DOHH2 (cell line): Measurements from ENCODE around the gene ELAVL4.

Experiments
- H3F3A ChIP-seq: fragments of 200-600 bp; sonication (generic), shearing (Covaris generic); 2 replicates; pipeline ENCODE4 v1.6.0; 2016; ENCODE audit warnings: antibody characterized with exemption, mild to moderate bottlenecking; ENCODE audit not compliant: control insufficient read depth, insufficient read depth
- H3K27ac ChIP-seq: fragments of 200-600 bp; sonication (generic); 2 replicates; pipeline ENCODE4 v1.5.1; 2014; ENCODE audit warnings: low read depth, mild to moderate bottlenecking, low read length, moderate library complexity
- H3K27me3 ChIP-seq: fragments of 200-600 bp; sonication (generic); 2 replicates; pipeline ENCODE4 v1.6.1; 2014; ENCODE audit warnings: mild to moderate bottlenecking, low read length, mixed read lengths; ENCODE audit not compliant: control insufficient read depth
- H3K36me3 ChIP-seq: fragments of 200-600 bp; sonication (generic); 2 replicates; pipeline ENCODE4 v1.6.1; 2014; ENCODE audit warnings: mild to moderate bottlenecking, low read length, moderate library complexity, mixed read lengths; ENCODE audit not compliant: control insufficient read depth
- H3K4me1 ChIP-seq: fragments of 200-600 bp; sonication (generic); 2 replicates; pipeline ENCODE4 v1.6.1; 2014; ENCODE audit warnings: mild to moderate bottlenecking, low read length, mixed read lengths; ENCODE audit not compliant: control insufficient read depth
- H3K4me2 ChIP-seq: fragments of 200-600 bp; sonication (generic); 2 replicates; pipeline ENCODE4 v1.6.0; 2014; ENCODE audit warnings: mild to moderate bottlenecking, low read length, moderate library complexity
- H3K4me3 ChIP-seq: fragments of 200-600 bp; sonication (generic); 2 replicates; pipeline ENCODE4 v1.5.1; 2014; ENCODE audit warnings: mild to moderate bottlenecking, low read length, mixed read lengths
- H3K79me2 ChIP-seq: fragments of 200-600 bp; sonication (generic); 2 replicates; pipeline ENCODE4 v1.6.1; 2014; ENCODE audit warnings: mild to moderate bottlenecking, low read length, mixed read lengths; ENCODE audit not compliant: control insufficient read depth
- H3K9me2 ChIP-seq: fragments of 200-600 bp; sonication (generic); replicated peaks from 2 replicates; pipeline ENCODE4 v1.6.1; 2014; ENCODE audit warnings: mild to moderate bottlenecking, low read length, mixed read lengths; ENCODE audit not compliant: control insufficient read depth
- H3K9me3 ChIP-seq: fragments of 200-600 bp; sonication (generic); 2 replicates; pipeline ENCODE4 v1.6.1; 2014; ENCODE audit warnings: antibody characterized with exemption, low read length, mixed read lengths; ENCODE audit not compliant: control insufficient read depth, insufficient read depth
- H4K20me1 ChIP-seq: fragments of 200-600 bp; sonication (generic); 2 replicates; pipeline ENCODE4 v1.6.0; 2014; ENCODE audit warnings: low read depth, mild to moderate bottlenecking, antibody characterized with exemption, low read length, moderate library complexity; ENCODE audit not compliant: control insufficient read depth, insufficient read depth
- CTCF ChIP-seq: fragments of 200-600 bp; sonication (generic); IDR thresholded peaks from one replicate; pipeline ENCODE4 v1.5.1; 2014; ENCODE audit warnings: antibody characterized with exemption, mild to moderate bottlenecking, low read depth, low read length; ENCODE audit not compliant: poor library complexity, severe bottlenecking
- EZH2phosphoT487 ChIP-seq: fragments of 200-600 bp; sonication (generic); IDR thresholded peaks from 2 replicates; pipeline ENCODE4 v1.6.1; 2017; ENCODE audit warnings: borderline replicate concordance, mild to moderate bottlenecking, antibody characterized with exemption, low read length, moderate library complexity, mixed read lengths

ELAVL4 gene

DNA sequence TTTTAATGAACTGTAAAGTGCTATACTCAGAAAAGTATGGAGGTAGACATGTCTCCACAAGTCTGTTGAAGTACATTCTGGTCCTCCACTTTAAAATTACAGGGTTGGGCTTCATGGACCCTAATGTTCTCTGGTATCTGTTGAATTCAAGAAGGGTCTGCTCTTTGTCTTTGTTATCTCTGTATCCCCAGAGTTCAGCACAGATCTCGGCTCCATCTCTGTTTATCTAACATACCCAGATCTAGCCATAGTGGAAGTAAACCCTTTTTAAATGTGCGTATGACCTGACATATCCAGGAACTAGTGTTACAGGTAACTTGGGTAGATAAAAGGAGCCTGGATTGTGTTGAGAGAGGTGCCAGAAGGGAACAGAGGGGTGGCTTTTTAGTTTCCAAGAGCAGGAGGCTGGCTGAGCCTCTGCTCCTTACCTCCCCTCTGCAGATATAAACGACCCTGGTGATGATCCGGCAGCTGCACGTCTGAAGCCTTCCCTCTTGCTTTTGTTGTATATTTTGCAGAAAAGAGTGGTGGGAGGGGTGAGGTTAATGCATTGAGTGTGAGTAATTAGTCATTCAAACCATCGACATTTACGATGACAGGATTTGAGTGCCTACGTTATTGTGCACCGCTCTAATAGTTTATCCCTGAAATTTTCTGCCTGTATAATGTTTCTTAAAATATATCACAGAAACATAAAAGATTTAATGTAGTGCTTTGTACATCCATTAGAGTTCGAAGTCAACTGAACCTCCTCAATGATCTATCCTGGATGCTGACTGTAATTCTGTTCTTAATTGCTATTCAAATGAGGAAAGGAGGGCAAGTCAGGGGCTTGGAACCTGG lies 30.8 kb downstream of the ELAVL4 start:
- Histone ChIP-seq H3K27ac (no peak overlapping the region), H3K4me2 (no peak overlapping the region), H3K4me1 (no peaks in the 10 kb centered on the region), H3K36me3 (no peaks in the 10 kb centered on the region), H3K79me2 (no peaks in the 10 kb centered on the region), H3K9me3 (no peaks in the 10 kb centered on the region), H3F3A (no peaks in the 10 kb centered on the region), H4K20me1 (no peaks in the 10 kb centered on the region), H3K9me2 (no peaks in the 10 kb centered on the region), H3K4me3 (no peak overlapping the region), H3K27me3 (peaks cover 7% of the 10 kb centered on the region; the same call in 1 of the 2 replicates)
- no peak for TF ChIP-seq EZH2phosphoT487
- no peak for TF ChIP-seq CTCF

DNA sequence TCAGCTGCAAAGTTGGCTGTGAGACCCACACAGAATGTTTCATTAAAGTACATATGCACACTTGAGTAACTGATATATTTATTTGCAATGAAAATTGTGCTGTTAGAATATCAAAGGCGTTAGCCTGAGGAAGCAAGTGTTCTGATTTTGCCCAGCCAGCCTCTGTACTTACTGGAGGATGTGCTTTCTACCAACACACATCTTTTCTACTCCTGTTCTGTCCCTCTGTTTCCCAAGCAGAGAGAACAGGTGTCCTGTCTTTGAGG lies 31.4 kb downstream of the ELAVL4 start:
- no peak overlapping the region for H3K27ac ChIP-seq
- no peak overlapping the region for H3K4me3 ChIP-seq
- H3K4me2 ChIP-seq: no peak overlapping the region
- no peaks in the 10 kb centered on the region for H3K9me2 ChIP-seq
- H4K20me1 ChIP-seq: no peaks in the 10 kb centered on the region
- no peaks in the 10 kb centered on the region for H3K9me3 ChIP-seq
- no peaks in the 10 kb centered on the region for H3F3A ChIP-seq
- H3K79me2 ChIP-seq: no peaks in the 10 kb centered on the region
- no peak for TF ChIP-seq EZH2phosphoT487
- no peak for TF ChIP-seq CTCF
- H3K4me1 ChIP-seq: no peaks in the 10 kb centered on the region
- H3K27me3 ChIP-seq: peaks cover 7% of the 10 kb centered on the region
- H3K36me3 ChIP-seq: no peaks in the 10 kb centered on the region

- Histone ChIP-seq H3K9me3 (no peaks in the 10 kb centered on the region), H3K4me1 (no peaks in the 10 kb centered on the region), H3K4me2 (no peak overlapping the region), H3K27ac (no peak overlapping the region), H3K79me2 (no peaks in the 10 kb centered on the region), H4K20me1 (no peaks in the 10 kb centered on the region), H3K9me2 (no peaks in the 10 kb centered on the region), H3K27me3 (peaks cover 16% of the 10 kb centered on the region), H3F3A (no peaks in the 10 kb centered on the region), H3K4me3 (no peak overlapping the region), H3K36me3 (no peaks in the 10 kb centered on the region)
- no peak for TF ChIP-seq EZH2phosphoT487
- TF ChIP-seq CTCF: no peak
Observed at GRCh38 chr1:50147191-50147850, 38.6 kb downstream of the ELAVL4 start.
